Liver (tissue), 3 donors: ENCODE results near the gene KIRREL3.

Source experiments
- CTCF ChIP-seq: fragments of 150-350 bp; IDR thresholded peaks from 2 replicates; pipeline ENCODE4 v1.5.1; 2017; ENCODE audit warnings: improper control_type of control experiment, low read depth, low read length; ENCODE audit not compliant: missing input control
- EGR1 ChIP-seq, 2 donors: IDR thresholded peaks; 2 replicates each; pipeline ENCODE4 v1.6.1; 2016 to 2018; ENCODE audit warnings: antibody characterized with exemption in 2 of 2, low read depth in 2 of 2
- GABPA ChIP-seq, 2 donors: IDR thresholded peaks in 1 of 2; conservative IDR thresholded peaks in 1 of 2; 2 replicates each; pipeline ENCODE4 v1.6.1; 2016; ENCODE audit warnings: antibody characterized with exemption in 2 of 2, mild to moderate bottlenecking in 1 of 2, moderate library complexity in 1 of 2
- JUND ChIP-seq, 2 donors: IDR thresholded peaks; 2 replicates each; pipeline ENCODE4 v1.6.1; 2016; ENCODE audit warnings: antibody characterized with exemption in 2 of 2
- RAD21 ChIP-seq, 2 donors: IDR thresholded peaks; 2 replicates each; pipeline ENCODE4 v1.6.1; 2016; ENCODE audit warnings: antibody characterized with exemption in 2 of 2, mild to moderate bottlenecking in 2 of 2
- REST ChIP-seq: IDR thresholded peaks from 2 replicates; pipeline ENCODE4 v1.6.1; 2016; ENCODE audit warnings: antibody characterized with exemption, mild to moderate bottlenecking
- RXRA ChIP-seq, 2 donors: IDR thresholded peaks; 2 replicates each; pipeline ENCODE4 v1.6.1; 2017 to 2018; ENCODE audit warnings: antibody characterized with exemption in 2 of 2, mild to moderate bottlenecking in 1 of 2
- ZBTB33 ChIP-seq: IDR thresholded peaks from 2 replicates; pipeline ENCODE4 v1.6.1; 2016; ENCODE audit warnings: antibody characterized with exemption
- donor health status: healthy.
- donor health status: healthy.

GRCh38 chr11:126834573-126834972 is 166.0 kb downstream of the KIRREL3 start:
- TF ChIP-seq CTCF: no peak
- no peak for TF ChIP-seq EGR1 (IDR thresholded peaks at IDR 0.05; ENCODE audit: low read depth in 2 of 2)
- no peak for TF ChIP-seq ZBTB33
- no peak for TF ChIP-seq REST
- no peak for TF ChIP-seq GABPA (IDR thresholded peaks at IDR 0.05 in 1 of 2, conservative IDR thresholded peaks at IDR 0.05 in 1 of 2)
- TF ChIP-seq JUND (IDR thresholded peaks at IDR 0.05): no peak
- no peak for TF ChIP-seq RXRA (IDR thresholded peaks at IDR 0.05)
- no peak for TF ChIP-seq RAD21 (IDR thresholded peaks at IDR 0.05)
